22Rv1 (cell line): ENCODE measurements around the gene TLCD2.

Source experiments
- H3K27ac ChIP-seq: fragments of 450-650 bp; 2 replicates; pipeline ENCODE4 v1.5.1; 2017
- ZFX ChIP-seq: fragments of 450-650 bp; IDR thresholded peaks from 2 replicates; pipeline ENCODE4 v1.6.1; 2017; ENCODE audit warnings: antibody characterized with exemption, borderline replicate concordance
- TF ChIP-seq, protein P1 (sequence below): fragments of 450-650 bp; IDR thresholded peaks from 2 replicates; pipeline ENCODE4 v1.5.1; 2017; ENCODE audit warnings: mild to moderate bottlenecking

TLCD2 gene

DNA sequence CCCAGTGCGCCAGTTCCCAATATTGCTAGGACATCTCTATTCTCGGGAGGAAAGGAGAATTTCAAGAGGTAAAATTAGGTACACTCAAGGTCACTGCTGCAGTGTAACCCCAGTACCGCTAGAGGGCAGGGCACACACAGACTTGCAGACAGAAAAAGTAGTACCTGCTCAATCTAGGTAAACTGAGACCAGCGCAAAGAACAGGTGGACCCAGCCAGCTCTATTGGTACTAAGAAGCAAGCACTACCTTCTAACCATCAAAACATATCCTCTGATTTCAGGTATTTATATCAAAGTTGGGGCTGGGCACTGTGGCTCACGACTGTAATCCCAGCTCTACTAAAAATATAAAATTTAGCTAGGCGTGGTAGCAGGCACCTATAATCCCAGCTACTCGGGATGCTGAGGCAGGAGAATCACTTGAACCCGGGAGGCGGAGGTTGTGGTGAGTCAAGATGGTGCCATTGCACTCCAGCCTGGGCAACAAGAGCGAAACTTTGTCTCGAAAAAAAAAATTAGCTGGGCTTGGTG is 10.7 kb upstream of the TLCD2 start:
- peak overlapping the region; percentile 12; the same call in 1 of the 2 replicates for H3K27ac ChIP-seq
- no peak for TF ChIP-seq ZFX
- TF ChIP-seq, protein P1, sequence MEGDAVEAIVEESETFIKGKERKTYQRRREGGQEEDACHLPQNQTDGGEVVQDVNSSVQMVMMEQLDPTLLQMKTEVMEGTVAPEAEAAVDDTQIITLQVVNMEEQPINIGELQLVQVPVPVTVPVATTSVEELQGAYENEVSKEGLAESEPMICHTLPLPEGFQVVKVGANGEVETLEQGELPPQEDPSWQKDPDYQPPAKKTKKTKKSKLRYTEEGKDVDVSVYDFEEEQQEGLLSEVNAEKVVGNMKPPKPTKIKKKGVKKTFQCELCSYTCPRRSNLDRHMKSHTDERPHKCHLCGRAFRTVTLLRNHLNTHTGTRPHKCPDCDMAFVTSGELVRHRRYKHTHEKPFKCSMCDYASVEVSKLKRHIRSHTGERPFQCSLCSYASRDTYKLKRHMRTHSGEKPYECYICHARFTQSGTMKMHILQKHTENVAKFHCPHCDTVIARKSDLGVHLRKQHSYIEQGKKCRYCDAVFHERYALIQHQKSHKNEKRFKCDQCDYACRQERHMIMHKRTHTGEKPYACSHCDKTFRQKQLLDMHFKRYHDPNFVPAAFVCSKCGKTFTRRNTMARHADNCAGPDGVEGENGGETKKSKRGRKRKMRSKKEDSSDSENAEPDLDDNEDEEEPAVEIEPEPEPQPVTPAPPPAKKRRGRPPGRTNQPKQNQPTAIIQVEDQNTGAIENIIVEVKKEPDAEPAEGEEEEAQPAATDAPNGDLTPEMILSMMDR: peak; percentile 98

DNA sequence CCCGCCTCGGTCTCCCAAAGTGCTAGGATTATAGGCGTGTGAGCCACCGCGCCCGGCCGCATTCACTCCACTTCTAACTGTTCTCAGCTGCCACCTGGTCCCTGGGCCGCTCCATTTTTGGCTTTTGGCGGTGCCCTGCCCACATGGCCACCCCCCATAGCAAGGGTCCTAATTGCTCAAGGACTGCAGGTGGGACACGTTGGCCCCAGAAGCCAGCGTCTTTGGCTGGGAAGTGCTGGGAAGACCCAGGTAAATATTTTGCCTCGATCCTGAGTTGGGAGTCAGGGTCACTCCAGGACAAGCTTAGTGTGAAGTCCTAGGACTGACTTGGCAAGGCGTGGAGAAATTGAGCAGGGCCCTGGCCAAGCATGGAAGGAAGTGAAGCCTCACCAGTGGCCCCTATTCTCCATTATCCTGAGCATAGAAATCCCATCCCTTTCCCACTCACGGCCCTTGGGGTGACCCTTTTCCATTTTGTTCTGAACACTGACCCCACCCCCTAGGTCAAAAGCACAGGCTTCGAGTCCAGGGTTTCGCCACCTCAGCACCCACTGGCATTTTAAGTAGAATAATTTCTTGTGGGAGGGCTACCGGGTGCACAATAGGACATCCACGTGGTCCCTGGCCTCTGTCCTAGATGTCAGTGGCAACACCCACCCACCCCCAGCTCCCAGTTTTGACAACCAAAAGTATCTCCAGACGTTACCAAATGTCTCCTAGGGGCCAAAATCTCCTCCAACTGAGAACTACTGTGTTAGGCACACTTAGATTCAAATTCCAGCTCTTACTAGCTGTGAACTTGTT is 8.4 kb upstream of the TLCD2 start:
- peak overlapping the region; percentile 100 for H3K27ac ChIP-seq

GRCh38 chr17:1716912-1717695 is 6.9 kb upstream of the TLCD2 start:
- TF ChIP-seq ZFX: no peak
- TF ChIP-seq, protein P1: no peak
- H3K27ac ChIP-seq: peak overlapping the region; percentile 100

More for the DNA sequence above, 8.4 kb upstream of the TLCD2 start:
- no peak for TF ChIP-seq ZFX
- TF ChIP-seq, protein P1: no peak

DNA sequence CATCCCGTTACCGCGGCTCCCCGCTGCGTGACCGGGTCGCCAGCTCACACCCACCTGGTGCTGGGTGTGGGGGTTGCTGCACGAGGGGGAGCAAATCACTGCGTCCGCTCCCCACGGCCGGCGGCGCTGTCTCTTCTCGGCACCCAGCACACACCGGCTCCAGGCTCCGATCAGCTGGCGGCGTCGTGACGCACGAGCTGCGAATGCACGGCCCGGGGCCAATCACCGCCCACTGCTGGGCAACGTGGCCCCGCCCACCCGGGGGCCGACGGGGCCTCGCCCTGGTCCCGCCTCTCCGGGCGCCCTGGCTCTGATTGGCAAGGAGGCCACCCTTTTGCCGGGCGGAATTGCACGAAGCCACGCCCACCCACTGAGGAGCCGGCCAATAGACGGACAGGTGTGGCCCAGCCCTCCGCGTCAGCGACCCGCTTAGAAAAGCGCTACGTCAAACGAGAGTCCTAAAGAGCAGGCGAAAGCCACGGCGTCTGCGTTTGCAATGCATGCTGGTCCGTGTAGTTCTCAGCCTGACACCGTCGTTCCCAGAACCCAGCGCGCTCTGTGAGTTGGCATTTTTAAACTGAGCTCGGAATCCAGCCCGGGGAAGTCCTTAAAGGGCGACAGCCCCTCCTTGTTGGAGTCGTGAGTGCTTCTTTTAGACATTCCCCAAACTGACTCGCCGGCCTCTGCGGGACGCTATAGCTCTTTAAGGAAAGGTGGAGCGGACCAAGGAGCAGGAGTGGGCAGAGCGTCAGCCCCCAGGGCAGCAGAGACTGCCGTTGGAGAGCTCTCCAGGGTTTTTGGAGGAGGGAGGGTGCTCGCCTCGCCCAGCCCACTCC is 6.1 kb upstream of the TLCD2 start:
- TF ChIP-seq, protein P1: no peak
- TF ChIP-seq ZFX: no peak
- H3K27ac ChIP-seq: peak overlapping the region; percentile 100

GRCh38 chr17:1715803-1716075 is 5.6 kb upstream of the TLCD2 start:
- H3K27ac ChIP-seq: peak overlapping the region; percentile 100
- TF ChIP-seq, protein P1: no peak

- peak overlapping the region; percentile 100 for H3K27ac ChIP-seq
- TF ChIP-seq, protein P1: no peak
- TF ChIP-seq ZFX: no peak
These were observed 5.0 kb upstream of the TLCD2 start for GRCh38 chr17:1714980-1715802.
